NCI-H146 treated with DMSO at 0.1 percent for 48 hours (cell line): ENCODE measurements around the gene SLC36A1.

Experiments used
- DNase-seq: peaks from one replicate; lab custom pipeline; 2025; ENCODE audit not compliant: unreplicated experiment; lab: John Stamatoyannopoulos, UW

SLC36A1 gene

GRCh38 chr5:151528996-151529395 lies 81.6 kb downstream of the SLC36A1 start:
- DNase-seq = no peak

- no peak for DNase-seq
These were observed 84.2 kb downstream of the SLC36A1 start for GRCh38 chr5:151531581-151531980.

GRCh38 chr5:151532416-151532815 lies 85.0 kb downstream of the SLC36A1 start:
- DNase-seq = no peak

- DNase-seq = no peak
These were observed 86.9 kb downstream of the SLC36A1 start for GRCh38 chr5:151534350-151534749.

GRCh38 chr5:151537044-151537443 lies 89.6 kb downstream of the SLC36A1 start:
- DNase-seq = no peak

GRCh38 chr5:151541571-151541970 lies 94.2 kb downstream of the SLC36A1 start:
- DNase-seq = no peak
